Mammary epithelial cell (primary cell): ENCODE data around the gene ITPRIPL1.

ENCODE experiments used
- EZH2 ChIP-seq: IDR thresholded peaks from 2 replicates; pipeline ENCODE4 v1.6.1; 2012; ENCODE audit warnings: low read length, inconsistent platforms, borderline replicate concordance
- TF ChIP-seq, protein P1 (sequence below), 2 donors: IDR thresholded peaks in 1 of 2; conservative IDR thresholded peaks in 1 of 2; 2 replicates each; pipeline ENCODE4 v1.5.1; 2011 to 2012; ENCODE audit warnings: inconsistent platforms in 2 of 2, low read length in 2 of 2, mild to moderate bottlenecking in 2 of 2, control low read depth in 1 of 2, low read depth in 1 of 2; ENCODE audit not compliant: insufficient read depth in 1 of 2; ENCODE audit errors: extremely low read depth in 1 of 2

DNA sequence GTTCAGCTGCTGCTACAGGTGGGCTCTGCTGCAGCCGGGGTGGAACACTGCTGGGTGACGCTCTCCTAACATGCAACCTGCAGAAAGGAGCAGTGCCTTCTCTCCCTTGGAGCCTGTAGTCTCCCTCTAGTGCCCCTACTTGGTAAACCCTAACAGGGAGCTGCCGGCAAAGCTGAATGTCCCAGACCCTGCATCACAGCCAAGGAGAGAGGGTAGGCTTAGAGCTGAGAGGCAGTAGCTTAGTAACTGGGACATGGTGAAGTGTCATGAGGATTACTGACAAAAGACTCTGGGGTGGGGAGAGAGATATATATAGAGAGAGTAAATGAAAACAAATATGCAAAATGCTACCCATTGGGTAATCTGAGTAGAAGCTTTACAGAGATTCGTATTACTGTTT lies 20.3 kb downstream of the ITPRIPL1 start:
- TF ChIP-seq, protein P1, sequence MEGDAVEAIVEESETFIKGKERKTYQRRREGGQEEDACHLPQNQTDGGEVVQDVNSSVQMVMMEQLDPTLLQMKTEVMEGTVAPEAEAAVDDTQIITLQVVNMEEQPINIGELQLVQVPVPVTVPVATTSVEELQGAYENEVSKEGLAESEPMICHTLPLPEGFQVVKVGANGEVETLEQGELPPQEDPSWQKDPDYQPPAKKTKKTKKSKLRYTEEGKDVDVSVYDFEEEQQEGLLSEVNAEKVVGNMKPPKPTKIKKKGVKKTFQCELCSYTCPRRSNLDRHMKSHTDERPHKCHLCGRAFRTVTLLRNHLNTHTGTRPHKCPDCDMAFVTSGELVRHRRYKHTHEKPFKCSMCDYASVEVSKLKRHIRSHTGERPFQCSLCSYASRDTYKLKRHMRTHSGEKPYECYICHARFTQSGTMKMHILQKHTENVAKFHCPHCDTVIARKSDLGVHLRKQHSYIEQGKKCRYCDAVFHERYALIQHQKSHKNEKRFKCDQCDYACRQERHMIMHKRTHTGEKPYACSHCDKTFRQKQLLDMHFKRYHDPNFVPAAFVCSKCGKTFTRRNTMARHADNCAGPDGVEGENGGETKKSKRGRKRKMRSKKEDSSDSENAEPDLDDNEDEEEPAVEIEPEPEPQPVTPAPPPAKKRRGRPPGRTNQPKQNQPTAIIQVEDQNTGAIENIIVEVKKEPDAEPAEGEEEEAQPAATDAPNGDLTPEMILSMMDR (conservative IDR thresholded peaks at IDR 0.05 in 1 of 2, IDR thresholded peaks at IDR 0.05 in 1 of 2; ENCODE audit: extremely low read depth in 1 of 2, insufficient read depth in 1 of 2, low read depth in 1 of 2, low read length in 2 of 2): peak in 1 of 2 donors; percentile 28
- no peak for TF ChIP-seq EZH2
